GM21717 (cell line): ENCODE measurements around the gene MICAL3.
"Not testable (repeated sequence)": the region's sequence is repeated elsewhere in the genome, so short reads cannot be mapped to it uniquely, and the experiment has no call there.

ENCODE experiments used
- ATAC-seq: cut with Tn5 transposase; IDR thresholded peaks from one replicate; pipeline ENCODE4 v1.9.1; 2021; ENCODE audit warnings: mild to moderate bottlenecking, moderate library complexity; ENCODE audit not compliant: unreplicated experiment

The MICAL3 gene

DNA sequence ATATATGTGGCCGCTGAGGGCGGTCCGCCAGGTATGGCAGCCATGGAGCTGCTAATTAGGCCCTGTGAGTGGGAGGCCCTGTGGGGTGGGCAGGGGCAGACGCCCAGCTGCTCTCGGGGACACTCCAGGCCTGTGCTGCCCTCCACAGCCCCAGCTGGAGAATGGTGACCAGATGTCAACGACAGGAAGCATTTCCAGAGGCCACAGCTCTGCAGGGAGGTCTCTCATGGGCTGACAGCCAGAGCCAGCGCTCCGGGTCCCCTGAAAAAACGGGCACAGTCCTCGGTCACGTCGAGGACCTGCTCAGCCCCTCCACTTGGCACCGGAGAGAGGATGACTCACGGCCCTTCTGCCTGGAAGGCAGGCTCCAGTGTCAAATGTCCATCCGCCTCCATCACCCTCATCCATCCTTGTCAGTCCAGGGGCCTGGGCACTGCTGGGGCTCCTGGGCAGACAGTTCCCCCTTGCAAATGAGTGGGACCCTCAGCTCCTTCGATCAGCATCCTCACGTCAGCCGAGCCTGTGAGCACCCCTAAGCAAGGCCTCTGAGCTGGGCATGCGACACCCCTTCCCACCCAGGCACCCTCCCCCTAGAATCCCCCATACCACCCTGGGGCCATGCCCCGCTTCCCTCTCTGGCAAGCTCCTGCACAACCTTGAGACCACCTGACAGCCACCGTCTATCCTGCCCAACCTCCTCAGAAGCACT, 252.0 kb downstream of the MICAL3 start:
- no peak for ATAC-seq

DNA sequence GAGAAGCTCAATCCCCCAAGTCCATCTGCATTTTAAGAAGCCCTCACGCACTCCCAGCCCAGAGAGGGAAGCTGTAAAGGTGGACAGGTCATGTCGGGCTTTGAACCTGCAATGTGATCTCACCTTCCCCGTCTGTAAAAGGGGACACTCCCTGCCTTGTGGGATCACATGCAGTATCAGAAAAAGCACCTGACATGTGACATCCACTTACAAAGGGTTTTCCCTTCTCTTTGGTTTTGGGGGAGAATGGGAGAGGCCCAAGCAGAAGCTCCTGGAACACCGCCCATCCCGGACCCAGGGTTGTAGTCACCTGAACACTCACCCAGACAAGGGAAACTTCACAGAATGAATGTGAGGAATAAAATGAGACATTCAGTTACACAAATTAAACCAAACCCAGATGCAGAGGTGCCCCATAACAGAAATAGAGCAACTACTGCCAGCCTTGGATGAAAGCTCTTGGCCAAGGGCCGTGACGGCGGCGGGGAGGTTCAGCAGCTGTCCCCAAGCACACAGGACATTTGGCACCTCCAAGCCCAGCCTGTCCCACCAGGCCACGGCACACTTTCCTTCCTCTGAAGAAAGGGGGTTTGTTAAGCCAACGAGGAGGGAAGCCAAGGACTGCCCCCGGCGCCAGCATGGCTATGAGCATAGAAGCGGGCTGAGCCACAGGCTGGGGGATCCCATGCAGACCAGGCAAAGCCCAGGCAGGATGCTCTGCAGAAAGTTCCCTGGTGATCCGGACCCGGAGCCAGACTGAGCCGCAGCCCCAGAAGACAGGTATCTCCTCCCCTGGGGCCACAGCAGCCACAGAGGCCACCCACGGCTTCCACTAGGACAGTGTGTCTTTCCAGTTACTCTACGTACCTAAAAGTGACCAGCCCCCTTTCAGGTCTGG, 253.9 kb downstream of the MICAL3 start:
- ATAC-seq, result no peak

- no peak for ATAC-seq
Observed at GRCh38 chr22:17769716-17770082, 254.7 kb downstream of the MICAL3 start.

DNA sequence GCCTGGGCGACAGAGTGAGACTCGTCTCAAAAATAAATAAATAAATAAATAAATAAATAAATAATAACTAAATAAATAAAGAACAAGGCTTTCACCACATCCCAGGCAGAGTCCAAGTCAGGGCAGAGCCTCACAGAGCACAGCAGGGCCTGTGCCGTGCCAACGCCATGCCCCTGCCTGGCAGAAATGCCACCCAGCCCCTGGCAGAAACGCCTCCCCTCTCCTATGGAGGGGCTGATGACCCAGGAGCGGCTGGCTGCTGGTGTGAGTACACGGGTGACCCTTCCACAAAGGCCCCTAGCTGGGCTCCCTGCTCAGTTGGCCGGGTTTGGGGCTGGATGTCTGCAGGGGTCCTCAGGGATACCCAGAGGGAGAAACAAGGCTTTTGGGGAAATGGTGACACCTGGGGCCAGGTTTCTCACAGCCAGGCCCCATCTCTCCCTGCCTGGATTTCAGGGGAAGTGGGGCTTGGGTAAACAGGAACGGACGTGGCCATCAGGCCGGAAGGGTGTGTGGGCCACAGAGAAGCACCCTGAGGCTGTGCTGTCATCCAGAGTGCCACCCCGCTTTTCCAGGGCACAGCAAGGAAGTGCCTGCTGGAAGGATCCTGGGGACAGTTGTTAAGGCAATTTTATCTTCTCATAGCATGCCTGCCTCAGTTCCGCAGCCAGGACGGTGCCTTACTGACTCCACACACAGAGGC, 255.2 kb downstream of the MICAL3 start:
- ATAC-seq, result no peak

GRCh38 chr22:17767233-17768065, 256.9 kb downstream of the MICAL3 start:
- peak; percentile 82 for ATAC-seq

DNA sequence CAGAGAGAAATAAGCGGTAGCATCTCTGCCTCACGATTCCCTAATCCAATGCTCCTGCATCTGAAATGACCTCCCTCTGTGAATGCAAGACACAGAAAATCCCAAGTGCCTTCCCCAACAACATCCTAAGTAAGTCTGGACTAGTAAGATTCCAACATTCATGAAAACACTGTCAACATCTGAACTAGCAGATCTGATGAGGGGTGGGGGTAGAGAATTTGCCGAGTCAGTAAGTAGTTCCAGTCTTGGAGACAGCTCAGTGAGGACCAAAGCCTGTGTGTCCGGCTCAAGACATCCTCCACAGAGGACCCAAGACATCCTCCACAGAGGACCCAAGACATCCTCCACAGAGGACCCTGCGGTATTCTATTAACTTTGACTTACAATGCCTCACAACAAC, 259.5 kb downstream of the MICAL3 start:
- ATAC-seq, result not testable (repeated sequence)

- ATAC-seq, result no peak
Observed at GRCh38 chr22:17764036-17764435, 260.3 kb downstream of the MICAL3 start.

DNA sequence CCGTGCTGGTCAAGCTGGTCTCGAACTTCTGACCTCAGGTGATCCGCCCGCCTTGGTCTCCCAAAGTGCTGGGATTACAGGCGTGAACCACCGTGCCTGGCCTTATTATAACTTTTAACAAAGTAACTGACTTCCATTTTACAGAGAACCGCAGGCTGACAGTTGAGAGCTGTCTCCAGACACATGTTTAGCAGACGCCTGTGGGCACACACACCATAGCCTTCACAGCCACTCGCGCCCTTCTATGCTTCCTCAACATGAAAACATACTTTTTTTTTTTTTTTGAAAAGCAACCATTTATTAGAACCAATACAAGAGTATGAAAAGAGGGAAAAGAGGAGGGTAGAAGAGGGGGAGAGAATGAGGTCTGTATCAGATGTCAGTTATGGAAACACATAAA, 260.9 kb downstream of the MICAL3 start:
- ATAC-seq, result not testable (repeated sequence)

- ATAC-seq, result no peak
Observed at GRCh38 chr22:17761138-17761488, 263.2 kb downstream of the MICAL3 start.

- no peak for ATAC-seq
Observed at GRCh38 chr22:17754233-17754925, 270.0 kb downstream of the MICAL3 start.

GRCh38 chr22:17753401-17753989, 270.9 kb downstream of the MICAL3 start:
- no peak for ATAC-seq

GRCh38 chr22:17751596-17751995, 272.8 kb downstream of the MICAL3 start:
- no peak for ATAC-seq

DNA sequence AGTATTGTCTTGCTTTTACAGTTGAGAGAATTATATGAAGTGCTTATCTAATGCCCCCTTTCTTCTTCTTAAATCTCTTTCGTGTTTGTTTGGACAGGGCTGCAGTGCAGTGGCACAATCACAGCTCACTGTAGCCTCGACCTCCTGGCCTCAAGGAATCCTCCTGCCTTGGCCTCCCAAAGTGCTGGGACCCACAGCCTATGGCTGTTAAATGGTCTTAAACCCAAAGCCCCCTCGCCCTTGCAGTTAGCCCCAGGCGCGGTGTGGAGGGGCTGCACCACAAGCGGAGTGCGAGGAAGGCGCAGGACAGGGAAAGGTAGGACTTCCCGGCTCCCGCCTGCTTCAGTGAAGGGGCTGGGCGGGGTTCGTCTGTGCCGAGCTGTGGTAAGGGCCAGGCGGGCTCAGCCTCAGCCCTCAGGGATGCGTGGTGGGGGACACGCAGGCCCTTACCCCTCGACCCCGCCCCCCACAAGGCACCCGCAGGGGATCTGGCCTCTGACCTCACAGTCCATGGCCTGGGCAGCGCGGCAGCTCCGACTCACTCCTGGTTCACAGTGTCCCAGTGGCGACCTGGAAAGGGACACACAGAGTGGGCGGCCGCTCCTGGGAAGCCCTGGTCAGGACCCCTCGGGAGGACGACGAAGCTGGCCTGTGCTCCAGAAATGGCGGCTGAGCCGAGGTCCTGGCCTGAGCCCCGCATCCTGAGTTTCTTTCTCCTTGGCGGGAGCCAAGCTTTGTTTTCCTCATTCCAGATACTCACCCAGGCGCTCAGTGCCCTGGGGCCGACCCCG, 274.6 kb downstream of the MICAL3 start:
- no peak for ATAC-seq

GRCh38 chr22:17748555-17749353, 275.6 kb downstream of the MICAL3 start:
- no peak for ATAC-seq

GRCh38 chr22:17746916-17747315, 277.4 kb downstream of the MICAL3 start:
- ATAC-seq, result no peak

GRCh38 chr22:17744430-17744829, 279.9 kb downstream of the MICAL3 start:
- ATAC-seq, result no peak

GRCh38 chr22:17743661-17744411, 280.5 kb downstream of the MICAL3 start:
- no peak for ATAC-seq

GRCh38 chr22:17742527-17742902, 281.8 kb downstream of the MICAL3 start:
- peak; percentile 47 for ATAC-seq
